ENCODE data around the gene UBAP2. TPM values are rescaled to one million over a fixed set of nuclear protein-coding genes. Genes with fewer than 3 reads are reported as not detected.
"Not testable (repeated sequence)": the region's sequence is repeated elsewhere in the genome, so short reads cannot be mapped to it uniquely, and the experiment has no call there.

UBAP2 gene
- total RNA-seq, 3 donors from 2014 or later (not counting 1 experiment from before 2014, with no cell fraction given): 30.2 to 34.4 (median 31.1) TPM

DNA sequence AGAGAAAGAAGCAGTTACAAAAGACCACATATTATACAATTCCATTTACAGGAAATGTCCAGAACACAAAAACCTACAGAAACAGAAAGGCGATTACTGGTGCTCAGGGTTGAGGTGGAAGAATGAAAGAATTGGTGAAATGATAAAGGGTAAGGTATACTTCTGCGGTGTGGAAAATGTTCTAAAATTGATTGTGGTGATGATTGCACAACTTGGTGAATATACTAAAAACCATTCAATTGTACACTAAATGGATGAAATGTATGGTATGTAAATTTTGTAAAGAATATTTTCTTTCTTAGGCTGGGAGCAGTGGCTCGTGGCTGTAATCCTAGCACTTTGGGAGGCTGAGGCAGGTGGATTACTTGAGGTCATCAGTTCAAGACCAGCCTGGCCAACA lies 72.3 kb downstream of the UBAP2 start:
- ATAC-seq: no peak
- no peaks in the 10 kb centered on the region for H3K36me3 Mint-ChIP-seq
- H3K4me1 Mint-ChIP-seq: no peaks in the 10 kb centered on the region
- TF ChIP-seq, protein P1, sequence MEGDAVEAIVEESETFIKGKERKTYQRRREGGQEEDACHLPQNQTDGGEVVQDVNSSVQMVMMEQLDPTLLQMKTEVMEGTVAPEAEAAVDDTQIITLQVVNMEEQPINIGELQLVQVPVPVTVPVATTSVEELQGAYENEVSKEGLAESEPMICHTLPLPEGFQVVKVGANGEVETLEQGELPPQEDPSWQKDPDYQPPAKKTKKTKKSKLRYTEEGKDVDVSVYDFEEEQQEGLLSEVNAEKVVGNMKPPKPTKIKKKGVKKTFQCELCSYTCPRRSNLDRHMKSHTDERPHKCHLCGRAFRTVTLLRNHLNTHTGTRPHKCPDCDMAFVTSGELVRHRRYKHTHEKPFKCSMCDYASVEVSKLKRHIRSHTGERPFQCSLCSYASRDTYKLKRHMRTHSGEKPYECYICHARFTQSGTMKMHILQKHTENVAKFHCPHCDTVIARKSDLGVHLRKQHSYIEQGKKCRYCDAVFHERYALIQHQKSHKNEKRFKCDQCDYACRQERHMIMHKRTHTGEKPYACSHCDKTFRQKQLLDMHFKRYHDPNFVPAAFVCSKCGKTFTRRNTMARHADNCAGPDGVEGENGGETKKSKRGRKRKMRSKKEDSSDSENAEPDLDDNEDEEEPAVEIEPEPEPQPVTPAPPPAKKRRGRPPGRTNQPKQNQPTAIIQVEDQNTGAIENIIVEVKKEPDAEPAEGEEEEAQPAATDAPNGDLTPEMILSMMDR (IDR thresholded peaks at IDR 0.05): no peak
- Histone ChIP-seq H3K9me3 (ENCODE audit: control insufficient read depth, insufficient read depth, low read length) (no peaks in the 10 kb centered on the region), H3K4me1 (ENCODE audit: control insufficient read depth, insufficient read depth, low read length) (no peaks in the 10 kb centered on the region), H3K27me3 (ENCODE audit: control insufficient read depth, insufficient read depth, low read length) (no peaks in the 10 kb centered on the region), H3K27ac (ENCODE audit: low read length) (no peak overlapping the region), H3K4me3 (ENCODE audit: low read length) (no peak overlapping the region), H3K36me3 (ENCODE audit: control insufficient read depth, insufficient read depth, low read length) (peaks cover 11% of the 10 kb centered on the region)
- H3K4me3 Mint-ChIP-seq: no peak overlapping the region
- intact Hi-C loops (cut with micrococcal nuclease): no loop called here
- DNase-seq: no peak
- no peaks in the 10 kb centered on the region for H3K27me3 Mint-ChIP-seq (ENCODE audit: low read depth in 2 of 2)
- H3K27ac Mint-ChIP-seq: no peak overlapping the region
- 94% methylated on average over 2 of the region's 3 CpGs for WGBS (ENCODE audit: insufficient coverage)
- no peaks in the 10 kb centered on the region for H3K9me3 Mint-ChIP-seq

- DNase-seq (no peak), ATAC-seq (no peak)
- Mint-ChIP-seq H3K9me3 (no peaks in the 10 kb centered on the region), H3K27ac (no peak overlapping the region), H3K36me3 (no peaks in the 10 kb centered on the region), H3K27me3 (ENCODE audit: low read depth in 2 of 2) (no peaks in the 10 kb centered on the region), H3K4me1 (no peaks in the 10 kb centered on the region), H3K4me3 (no peak overlapping the region)
- H3K4me1 ChIP-seq (ENCODE audit: control insufficient read depth, insufficient read depth, low read length): no peaks in the 10 kb centered on the region
- no peak overlapping the region for H3K27ac ChIP-seq (ENCODE audit: low read length)
- peaks cover 13% of the 10 kb centered on the region for H3K36me3 ChIP-seq (ENCODE audit: control insufficient read depth, insufficient read depth, low read length)
- H3K4me3 ChIP-seq (ENCODE audit: low read length): no peak overlapping the region
- TF ChIP-seq, protein P1 (IDR thresholded peaks at IDR 0.05): no peak
- WGBS (ENCODE audit: insufficient coverage): 100% methylated on average over 1 of the region's 2 CpGs
- H3K9me3 ChIP-seq (ENCODE audit: control insufficient read depth, insufficient read depth, low read length): no peaks in the 10 kb centered on the region
- intact Hi-C loops (cut with micrococcal nuclease): no loop called here
- H3K27me3 ChIP-seq (ENCODE audit: control insufficient read depth, insufficient read depth, low read length): no peaks in the 10 kb centered on the region
These were observed 76.0 kb downstream of the UBAP2 start for GRCh38 chr9:33972698-33973097.

- Mint-ChIP-seq H3K4me1 (no peaks in the 10 kb centered on the region), H3K9me3 (no peaks in the 10 kb centered on the region), H3K4me3 (no peak overlapping the region), H3K27ac (no peak overlapping the region), H3K27me3 (ENCODE audit: low read depth in 2 of 2) (no peaks in the 10 kb centered on the region), H3K36me3 (peaks cover 17% of the 10 kb centered on the region)
- Histone ChIP-seq H3K27me3 (ENCODE audit: control insufficient read depth, insufficient read depth, low read length) (no peaks in the 10 kb centered on the region), H3K9me3 (ENCODE audit: control insufficient read depth, insufficient read depth, low read length) (no peaks in the 10 kb centered on the region), H3K27ac (ENCODE audit: low read length) (no peak overlapping the region), H3K36me3 (ENCODE audit: control insufficient read depth, insufficient read depth, low read length) (peaks cover 10% of the 10 kb centered on the region), H3K4me1 (ENCODE audit: control insufficient read depth, insufficient read depth, low read length) (no peaks in the 10 kb centered on the region), H3K4me3 (ENCODE audit: low read length) (no peak overlapping the region)
- DNase-seq (no peak), ATAC-seq (no peak)
- intact Hi-C loops (cut with micrococcal nuclease): no loop called here
- TF ChIP-seq, protein P1 (IDR thresholded peaks at IDR 0.05): no peak
- WGBS (ENCODE audit: insufficient coverage): 83% methylated on average over 1 of the region's 2 CpGs
These were observed 84.5 kb downstream of the UBAP2 start for GRCh38 chr9:33964086-33964768.

DNA sequence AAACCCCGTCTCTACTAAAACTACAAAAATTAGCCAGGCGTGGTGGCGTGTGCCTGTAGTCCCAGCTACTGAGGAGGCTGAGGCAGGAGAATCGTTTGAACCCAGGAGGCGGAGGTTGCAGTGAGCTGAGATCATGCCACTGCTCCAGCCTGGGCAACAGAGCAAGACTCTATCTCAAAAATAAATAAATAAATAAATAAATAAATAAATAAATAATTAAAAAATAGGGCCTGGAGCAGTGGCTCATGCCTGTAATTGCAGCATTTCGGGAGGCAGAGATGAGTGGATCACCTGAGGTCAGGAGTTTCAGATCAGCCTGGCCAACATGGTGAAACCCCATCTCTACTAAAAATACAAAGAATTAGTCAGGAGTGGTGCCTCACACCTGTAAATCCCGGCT lies 86.2 kb downstream of the UBAP2 start:
- intact Hi-C loops (cut with micrococcal nuclease); H3K4me1 ChIP-seq (ENCODE audit: control insufficient read depth, insufficient read depth, low read length); H3K4me1 Mint-ChIP-seq; DNase-seq; H3K27ac Mint-ChIP-seq; H3K36me3 ChIP-seq (ENCODE audit: control insufficient read depth, insufficient read depth, low read length); H3K9me3 ChIP-seq (ENCODE audit: control insufficient read depth, insufficient read depth, low read length); H3K9me3 Mint-ChIP-seq; H3K4me3 Mint-ChIP-seq; H3K4me3 ChIP-seq (ENCODE audit: low read length); H3K27ac ChIP-seq (ENCODE audit: low read length); ATAC-seq; H3K27me3 ChIP-seq (ENCODE audit: control insufficient read depth, insufficient read depth, low read length); H3K27me3 Mint-ChIP-seq (ENCODE audit: low read depth in 2 of 2): not testable (repeated sequence)
- WGBS (ENCODE audit: insufficient coverage): 95% methylated on average over 6 of the region's 7 CpGs
- H3K36me3 Mint-ChIP-seq: peaks cover 17% of the 10 kb centered on the region

All from natural killer cell (primary cell).